PFSK-1 (cell line): ENCODE measurements around the gene SLC25A39.

Experiments used
- FOXP2 ChIP-seq: optimal IDR thresholded peaks from 2 replicates; pipeline ENCODE3; 2011; ENCODE audit warnings: borderline replicate concordance, control low read depth, inconsistent platforms; ENCODE audit not compliant: insufficient read depth; ENCODE audit errors: extremely low read length, extremely low read depth
- POLR2AphosphoS5 ChIP-seq: IDR thresholded peaks from 2 replicates; pipeline ENCODE4 v1.6.1; 2012; ENCODE audit warnings: low read depth, mild to moderate bottlenecking, control low read depth, low read length, moderate library complexity
- REST ChIP-seq, 2 experiments: IDR thresholded peaks; 2 replicates each; pipeline versions ENCODE4 v1.6.1 to v1.8.0; 2011 to 2012; ENCODE audit warnings: low read depth in 2 of 2, low read length in 2 of 2, control low read depth in 1 of 2, inconsistent platforms in 1 of 2, mild to moderate bottlenecking in 1 of 2, moderate library complexity in 1 of 2; ENCODE audit not compliant: insufficient read depth in 1 of 2
- SIN3A ChIP-seq: IDR thresholded peaks from 2 replicates; pipeline ENCODE4 v1.6.1; 2012; ENCODE audit warnings: mild to moderate bottlenecking, low read length, moderate library complexity, borderline replicate concordance; ENCODE audit not compliant: insufficient read depth
- TAF1 ChIP-seq: IDR thresholded peaks from 2 replicates; pipeline ENCODE4 v1.6.1; 2012; ENCODE audit warnings: low read length, control low read depth, borderline replicate concordance; ENCODE audit not compliant: insufficient read depth

Gene SLC25A39

GRCh38 chr17:44310609-44311376 is 13.8 kb downstream of the SLC25A39 start:
- TF ChIP-seq SIN3A (no peak), REST (IDR thresholded peaks at IDR 0.05; ENCODE audit: insufficient read depth in 1 of 2, low read depth in 2 of 2, low read length in 2 of 2) (no peak)

- no peak for TF ChIP-seq FOXP2
- TF ChIP-seq SIN3A: no peak
- TF ChIP-seq POLR2AphosphoS5: no peak
- no peak for TF ChIP-seq TAF1
- no peak for TF ChIP-seq REST (IDR thresholded peaks at IDR 0.05; ENCODE audit: insufficient read depth in 1 of 2, low read depth in 2 of 2, low read length in 2 of 2)
Measured at GRCh38 chr17:44310188-44310587, 14.4 kb downstream of the SLC25A39 start.

- no peak for TF ChIP-seq FOXP2
- no peak for TF ChIP-seq SIN3A
- TF ChIP-seq POLR2AphosphoS5: no peak
- no peak for TF ChIP-seq REST (IDR thresholded peaks at IDR 0.05; ENCODE audit: insufficient read depth in 1 of 2, low read depth in 2 of 2, low read length in 2 of 2)
- no peak for TF ChIP-seq TAF1
Measured at GRCh38 chr17:44309472-44309871, 15.2 kb downstream of the SLC25A39 start.

GRCh38 chr17:44308865-44309264 is 15.8 kb downstream of the SLC25A39 start:
- no peak for TF ChIP-seq POLR2AphosphoS5
- 0 out of 4 replicates have a peak, but pooled peaks of 1 of the 2 experiments have one; percentile 19 for TF ChIP-seq REST (IDR thresholded peaks at IDR 0.05; ENCODE audit: insufficient read depth in 1 of 2, low read depth in 2 of 2, low read length in 2 of 2)

GRCh38 chr17:44308320-44308818 is 16.3 kb downstream of the SLC25A39 start, which contains the start of gene RUNDC3A:
Gene RUNDC3A (plus strand): TSS chr17:44308601. CDS start chr17:44308833, 232 bp downstream.
- TF ChIP-seq POLR2AphosphoS5 (no peak), REST (IDR thresholded peaks at IDR 0.05; ENCODE audit: insufficient read depth in 1 of 2, low read depth in 2 of 2, low read length in 2 of 2) (peak; percentile 92 to 97), FOXP2 (no peak), SIN3A (peak; percentile 31; the same call in 1 of the 2 replicates), TAF1 (no peak)
